Spleen (tissue), 7 donors: ENCODE results near the gene VPS52.

ENCODE experiments used
- POLR2A ChIP-seq, 3 donors: fragments of 450-650 bp; IDR thresholded peaks; one replicate each; pipeline ENCODE4 v1.5.1; 2017; ENCODE audit warnings: antibody characterized with exemption in 3 of 3, mild to moderate bottlenecking in 1 of 3
- POLR2AphosphoS5 ChIP-seq, 3 donors: sonication (generic); formaldehyde crosslinking; IDR thresholded peaks; one replicate each; pipeline ENCODE4 v1.5.1; 2017; ENCODE audit warnings: antibody characterized with exemption in 3 of 3
- TF ChIP-seq, protein P1 (sequence below), 11 experiments: fragments of 200-600 bp in 7 of 11; fragments of 450-650 bp in 4 of 11; sonication (generic) in 4 of 11; IDR thresholded peaks in 8 of 11; conservative IDR thresholded peaks in 3 of 11; 1 replicate in 7 of 11; 2 replicates in 4 of 11; pipeline versions ENCODE4 v1.4.0 to v1.8.0; 2016 to 2021; ENCODE audit warnings: antibody characterized with exemption in 11 of 11, inconsistent platforms in 4 of 11, mild to moderate bottlenecking in 1 of 11
- donor health status: DM: no; HTN: no; CAD: no; lungs with moderate emphysema.
- donor health status: DM: no; HTN: no; CAD: no.
- donor health status: DM: no; HTN: no; CAD: no.

- TF ChIP-seq, protein P1, sequence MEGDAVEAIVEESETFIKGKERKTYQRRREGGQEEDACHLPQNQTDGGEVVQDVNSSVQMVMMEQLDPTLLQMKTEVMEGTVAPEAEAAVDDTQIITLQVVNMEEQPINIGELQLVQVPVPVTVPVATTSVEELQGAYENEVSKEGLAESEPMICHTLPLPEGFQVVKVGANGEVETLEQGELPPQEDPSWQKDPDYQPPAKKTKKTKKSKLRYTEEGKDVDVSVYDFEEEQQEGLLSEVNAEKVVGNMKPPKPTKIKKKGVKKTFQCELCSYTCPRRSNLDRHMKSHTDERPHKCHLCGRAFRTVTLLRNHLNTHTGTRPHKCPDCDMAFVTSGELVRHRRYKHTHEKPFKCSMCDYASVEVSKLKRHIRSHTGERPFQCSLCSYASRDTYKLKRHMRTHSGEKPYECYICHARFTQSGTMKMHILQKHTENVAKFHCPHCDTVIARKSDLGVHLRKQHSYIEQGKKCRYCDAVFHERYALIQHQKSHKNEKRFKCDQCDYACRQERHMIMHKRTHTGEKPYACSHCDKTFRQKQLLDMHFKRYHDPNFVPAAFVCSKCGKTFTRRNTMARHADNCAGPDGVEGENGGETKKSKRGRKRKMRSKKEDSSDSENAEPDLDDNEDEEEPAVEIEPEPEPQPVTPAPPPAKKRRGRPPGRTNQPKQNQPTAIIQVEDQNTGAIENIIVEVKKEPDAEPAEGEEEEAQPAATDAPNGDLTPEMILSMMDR (IDR thresholded peaks at IDR 0.05 in 8 of 11, conservative IDR thresholded peaks at IDR 0.05 in 3 of 11), result no peak
- TF ChIP-seq POLR2A (IDR thresholded peaks at IDR 0.05), result no peak
- TF ChIP-seq POLR2AphosphoS5 (IDR thresholded peaks at IDR 0.05), result peak in 2 of 3 donors; percentile 52 to 77
Measured at GRCh38 chr6:33304216-33304615, 32.5 kb upstream of the VPS52 start.
